Right lobe of liver (tissue), 6 donors: ENCODE results near the gene UBQLN3. TPM values are rescaled to one million over a fixed set of nuclear protein-coding genes. Genes with fewer than 3 reads are reported as not detected.

Experiments used
- ATAC-seq, 4 donors: fragments of 200-7000 bp; cut with Tn5 transposase; one replicate each; pipeline ENCODE4 v1.9.1; 2020; ENCODE audit warnings: mild to moderate bottlenecking in 4 of 4, moderate library complexity in 4 of 4
- DNase-seq, 3 donors: peaks; one replicate each; pipeline ENCODE4 v3.0.0-alpha.2; 2020
- H3K27ac ChIP-seq, 3 donors: fragments of 200-600 bp; one replicate each; pipeline ENCODE4 v1.8.0; 2022
- H3K27me3 ChIP-seq, 2 donors: fragments of 200-600 bp; one replicate each; pipeline ENCODE4 v1.8.0; 2022
- H3K36me3 ChIP-seq, 4 donors: fragments of 200-600 bp; sonication (generic) in 1 of 4; one replicate each; pipeline versions ENCODE4 v1.5.1 to v1.8.0; 2017 to 2022; ENCODE audit warnings: control low read depth in 1 of 4
- H3K4me1 ChIP-seq, 4 donors: fragments of 200-600 bp; sonication (generic) in 1 of 4; one replicate each; pipeline versions ENCODE4 v1.5.1 to v1.8.0; 2017 to 2022; ENCODE audit warnings: control low read depth in 1 of 4
- H3K4me3 ChIP-seq, 3 donors: fragments of 200-600 bp; one replicate each; pipeline ENCODE4 v1.8.0; 2022
- H3K9me3 ChIP-seq, 4 donors: fragments of 200-600 bp; sonication (generic) in 1 of 4; one replicate each; pipeline versions ENCODE4 v1.5.1 to v1.8.0; 2017 to 2022; ENCODE audit warnings: control low read depth in 1 of 4
- CTCF ChIP-seq, 4 donors: fragments of 200-600 bp in 3 of 4; fragments of 450-650 bp in 1 of 4; IDR thresholded peaks; one replicate each; pipeline versions ENCODE4 v1.5.1 to v1.8.0; 2016 to 2022; ENCODE audit warnings: antibody characterized with exemption in 4 of 4, mild to moderate bottlenecking in 2 of 4
- POLR2A ChIP-seq: fragments of 450-650 bp; IDR thresholded peaks from one replicate; pipeline ENCODE4 v1.6.1; 2017; ENCODE audit warnings: antibody characterized with exemption, mild to moderate bottlenecking
- WGBS: methylation state at CpG from one replicate; pipeline ENCODE4 v1.1.6; 2018; ENCODE audit warnings: low coverage, low lambda C conversion rate; ENCODE audit not compliant: insufficient coverage; ENCODE audit errors: missing lambda C conversion rate; 5-methylcytosine and 5-hydroxymethylcytosine counted together
- intact Hi-C, 2 donors: fragments of 100-400 bp; cut with DNase I; formaldehyde crosslinking; loops; one replicate each; pipeline versions ENCODE4 v1.11.2 to v1.14.1; 2022
- total RNA-seq, 6 experiments: library from RNA; depleted of rRNA in 2 of 6; stranded (reverse); fragments of >200 nt in 2 of 6; fragmentation: NEBNext Ultra II Directional in 3 of 6; extraction: Animal tissue kit (Norgen Biotek cat#: 25700) in 3 of 6; gene quantifications; one replicate each; pipeline versions ENCODE4 v1.1.0 to v1.2.4, GENCODE V29; 2016 to 2023
- donor health status: DM: no; HTN: yes; CAD: no.
- donor health status: DM: no; HTN: no; CAD: no.
- donor health status: DM: no; HTN: no; CAD: no.
- donor health status: DM: no; HTN: yes; CAD: no.
- donor health status: DM: no; HTN: yes; CAD: no.

Gene UBQLN3
- total RNA-seq, 6 experiments from 2014 or later, result 0.12 TPM; not detected in 5

- intact Hi-C loops, result no loop called here
- TF ChIP-seq POLR2A (no peak), CTCF (IDR thresholded peaks at IDR 0.05) (no peak)
- no peaks in the 10 kb centered on the region for H3K27me3 ChIP-seq
- H3K36me3 ChIP-seq, result no peaks in the 10 kb centered on the region
- no peak overlapping the region for H3K27ac ChIP-seq
- ATAC-seq (no peak), DNase-seq (no peak)
- 68% methylated on average over 5 of the region's 5 CpGs for WGBS
- no peaks in the 10 kb centered on the region for H3K9me3 ChIP-seq
- no peak overlapping the region for H3K4me3 ChIP-seq
- H3K4me1 ChIP-seq, result no peaks in the 10 kb centered on the region
Observed at GRCh38 chr11:5550440-5551095, 40.8 kb upstream of the UBQLN3 start.

- no peaks in the 10 kb centered on the region for H3K36me3 ChIP-seq
- H3K4me1 ChIP-seq, result no peaks in the 10 kb centered on the region
- 33% methylated on average over 1 of the region's 1 CpG for WGBS
- no peak for ATAC-seq
- H3K27me3 ChIP-seq, result no peaks in the 10 kb centered on the region
- H3K27ac ChIP-seq, result no peak within 1 kb of the TSS
- intact Hi-C loops, result no loop called here
- no peaks in the 10 kb centered on the region for H3K9me3 ChIP-seq
- no peak for TF ChIP-seq POLR2A
- TF ChIP-seq CTCF (IDR thresholded peaks at IDR 0.05), result no peak
- DNase-seq, result no peak
- no peak within 1 kb of the TSS for H3K4me3 ChIP-seq
Observed at GRCh38 chr11:5548440-5548839, 38.7 kb upstream of the UBQLN3 start, which contains the start of gene OR52H1. TSS of gene OR52H1 (minus strand) at chr11:5548540. CDS start at chr11:5545505, 3,035 bp downstream.

GRCh38 chr11:5547982-5548381 is 38.2 kb upstream of the UBQLN3 start:
- no peak overlapping the region for H3K4me3 ChIP-seq
- no peak for ATAC-seq
- no peaks in the 10 kb centered on the region for H3K36me3 ChIP-seq
- no peak overlapping the region for H3K27ac ChIP-seq
- intact Hi-C loops, result no loop called here
- WGBS, result 82% methylated on average over 1 of the region's 1 CpG
- no peaks in the 10 kb centered on the region for H3K27me3 ChIP-seq
- TF ChIP-seq CTCF (IDR thresholded peaks at IDR 0.05), result no peak
- no peak for TF ChIP-seq POLR2A
- no peak for DNase-seq
- H3K4me1 ChIP-seq, result no peaks in the 10 kb centered on the region
- no peaks in the 10 kb centered on the region for H3K9me3 ChIP-seq

GRCh38 chr11:5546457-5546856 is 36.7 kb upstream of the UBQLN3 start:
- no peak for DNase-seq
- no peak overlapping the region for H3K27ac ChIP-seq
- no peak overlapping the region for H3K4me3 ChIP-seq
- intact Hi-C loops, result no loop called here
- no peaks in the 10 kb centered on the region for H3K4me1 ChIP-seq
- H3K36me3 ChIP-seq, result no peaks in the 10 kb centered on the region
- no peaks in the 10 kb centered on the region for H3K9me3 ChIP-seq
- no peaks in the 10 kb centered on the region for H3K27me3 ChIP-seq
- 80% methylated on average over 3 of the region's 3 CpGs for WGBS
- no peak for ATAC-seq
- no peak for TF ChIP-seq CTCF (IDR thresholded peaks at IDR 0.05)
- TF ChIP-seq POLR2A, result no peak

- Histone ChIP-seq H3K27me3 (no peaks in the 10 kb centered on the region), H3K4me3 (no peak overlapping the region), H3K4me1 (no peaks in the 10 kb centered on the region), H3K9me3 (no peaks in the 10 kb centered on the region), H3K27ac (no peak overlapping the region), H3K36me3 (no peaks in the 10 kb centered on the region)
- ATAC-seq (no peak), DNase-seq (no peak)
- WGBS, result 13% methylated on average over 1 of the region's 1 CpG
- intact Hi-C loops, result no loop called here
- no peak for TF ChIP-seq CTCF (IDR thresholded peaks at IDR 0.05)
- no peak for TF ChIP-seq POLR2A
Observed at GRCh38 chr11:5541427-5541826, 31.7 kb upstream of the UBQLN3 start.
